B cell (primary cell): Measurements from ENCODE around the gene TSPAN10. TPM values are rescaled to one million over a fixed set of nuclear protein-coding genes. Genes with fewer than 3 reads are reported as not detected.
A peak's percentile ranks its signal among the peaks of the same experiment; 100 is the strongest.

Experiments
- ATAC-seq: fragments of 200-7000 bp; cut with Tn5 transposase; one replicate; pipeline ENCODE4 v1.10.0; 2021; ENCODE audit warnings: low read depth, mild to moderate bottlenecking, moderate number of reproducible peaks, moderate library complexity
- CTCF ChIA-PET: fragments of 350-600 bp; sonication (Branson Sonifier 250); formaldehyde crosslinking; loops from one replicate; lab custom pipeline; 2021; ENCODE audit warnings: antibody characterized with exemption, inconsistent platforms; lab: Charles Lee
- POLR2A ChIA-PET: fragments of 350-600 bp; sonication (Branson Sonifier 250); formaldehyde crosslinking; loops from one replicate; lab custom pipeline; 2021; ENCODE audit warnings: antibody characterized with exemption; lab: Charles Lee
- DNase-seq: peaks from one replicate; pipeline ENCODE4 v3.0.0; 2013
- H2AFZ ChIP-seq: 2 replicates; pipeline ENCODE4 v1.6.1; 2012; ENCODE audit warnings: mild to moderate bottlenecking, low read depth, low read length; ENCODE audit not compliant: insufficient read depth, poor library complexity, severe bottlenecking
- H3K27ac ChIP-seq, 2 donors: 1 replicate in 1 of 2; 2 replicates in 1 of 2; pipeline ENCODE4 v1.5.1; 2012 to 2013; ENCODE audit warnings: low read length in 2 of 2, mild to moderate bottlenecking in 2 of 2, moderate library complexity in 1 of 2
- H3K27me3 ChIP-seq, 4 experiments: fragments of 200-600 bp in 1 of 4; sonication (generic) in 1 of 4; replicated peaks in 1 of 4; 1 replicate in 2 of 4; 2 replicates in 2 of 4; pipeline versions ENCODE4 v1.6.1 to v1.7.0; 2013 to 2016; ENCODE audit warnings: low read length in 3 of 4, mild to moderate bottlenecking in 2 of 4, mixed read lengths in 1 of 4, moderate library complexity in 1 of 4; ENCODE audit not compliant: insufficient read depth in 4 of 4, control insufficient read depth in 3 of 4; ENCODE audit errors: control extremely low read depth in 1 of 4
- H3K36me3 ChIP-seq, 2 experiments: replicated peaks in 1 of 2; 1 replicate in 1 of 2; 2 replicates in 1 of 2; pipeline versions ENCODE4 v1.6.1 to v1.7.1; 2013; ENCODE audit warnings: low read length in 1 of 2; ENCODE audit not compliant: insufficient read depth in 2 of 2, control insufficient read depth in 1 of 2; ENCODE audit errors: control extremely low read depth in 1 of 2, extremely low read depth in 1 of 2
- H3K4me1 ChIP-seq, 2 donors: fragments of 200-600 bp in 1 of 2; sonication (generic) in 1 of 2; 1 replicate in 1 of 2; 2 replicates in 1 of 2; pipeline versions ENCODE4 v1.5.1 to v1.6.1; 2013 to 2017; ENCODE audit warnings: low read length in 2 of 2; ENCODE audit not compliant: control insufficient read depth in 2 of 2, insufficient read depth in 2 of 2
- H3K4me2 ChIP-seq: replicated peaks from 2 replicates; pipeline ENCODE3; 2012; ENCODE audit warnings: mild to moderate bottlenecking, low read depth, low read length; ENCODE audit not compliant: poor library complexity, severe bottlenecking
- H3K4me3 ChIP-seq, 5 experiments: fragments of 200-600 bp in 1 of 5; sonication (generic) in 1 of 5; 1 replicate in 3 of 5; 2 replicates in 2 of 5; pipeline versions ENCODE4 v1.5.1 to v1.7.0; 2011 to 2016; ENCODE audit warnings: low read length in 4 of 5, mild to moderate bottlenecking in 4 of 5, low read depth in 2 of 5, control low read depth in 1 of 5, moderate library complexity in 1 of 5; ENCODE audit not compliant: insufficient read depth in 1 of 5; ENCODE audit errors: control extremely low read depth in 1 of 5, extremely low read depth in 1 of 5
- H3K79me2 ChIP-seq: fragments of 200-600 bp; sonication (generic); one replicate; pipeline ENCODE4 v1.6.0; 2016; ENCODE audit warnings: low read length; ENCODE audit not compliant: control insufficient read depth, insufficient read depth
- H3K9ac ChIP-seq: fragments of 200-600 bp; sonication (generic); 2 replicates; pipeline ENCODE4 v1.6.1; 2017; ENCODE audit warnings: mild to moderate bottlenecking, low read length, moderate library complexity
- H3K9me3 ChIP-seq, 3 donors: one replicate each; pipeline versions ENCODE4 v1.6.1 to v1.7.1; 2013; ENCODE audit warnings: low read length in 2 of 3; ENCODE audit not compliant: control insufficient read depth in 2 of 3, insufficient read depth in 1 of 3; ENCODE audit errors: control extremely low read depth in 1 of 3
- H4K20me1 ChIP-seq: 2 replicates; pipeline ENCODE4 v1.6.0; 2012; ENCODE audit warnings: mild to moderate bottlenecking, low read length; ENCODE audit not compliant: insufficient read depth, control insufficient read depth, poor library complexity, severe bottlenecking
- H3K27ac Mint-ChIP-seq: one replicate; pipeline ENCODE4 v1.8.0; 2021; ENCODE audit warnings: mixed read lengths
- H3K27me3 Mint-ChIP-seq: one replicate; pipeline ENCODE4 v1.8.0; 2021; ENCODE audit warnings: mixed read lengths
- H3K4me1 Mint-ChIP-seq: one replicate; pipeline ENCODE4 v1.8.0; 2021; ENCODE audit warnings: mixed read lengths
- H3K4me3 Mint-ChIP-seq: one replicate; pipeline ENCODE4 v1.8.0; 2021; ENCODE audit warnings: mixed read lengths
- H3K9me3 Mint-ChIP-seq: one replicate; pipeline ENCODE4 v1.8.0; 2022; ENCODE audit warnings: mixed read lengths; ENCODE audit not compliant: insufficient read depth
- EZH2 ChIP-seq: IDR thresholded peaks from 2 replicates; pipeline ENCODE4 v1.6.1; 2012; ENCODE audit warnings: borderline replicate concordance, low read depth, mild to moderate bottlenecking, moderate library complexity, low read length; ENCODE audit not compliant: insufficient read depth, poor library complexity, severe bottlenecking
- WGBS: methylation state at CpG from one replicate; pipeline ENCODE4 v1.1.5; 2013; ENCODE audit warnings: missing lambda C conversion rate; ENCODE audit not compliant: insufficient coverage; 5-methylcytosine and 5-hydroxymethylcytosine counted together
- intact Hi-C: fragments of 100-400 bp; cut with micrococcal nuclease; formaldehyde crosslinking; loops from one replicate; pipeline ENCODE4 v1.10.0; 2022
- polyA plus RNA-seq: library from polyadenylated mRNA; depleted of rRNA; stranded (reverse); fragments of >200 nt; gene quantifications from 2 replicates; pipeline ENCODE4 v1.2.3, GENCODE V29; 2012
- total RNA-seq, 2 donors: library from RNA; stranded (reverse); fragments of 120-200 nt in 1 of 2; gene quantifications; 1 replicate in 1 of 2; 2 replicates in 1 of 2; pipeline versions ENCODE4 v1.2.3 to v1.2.4, GENCODE V29; 2013 to 2022
- TF ChIP-seq, protein P1 (sequence below): fragments of 200-600 bp; IDR thresholded peaks from one replicate; pipeline ENCODE4 v1.8.0; 2022; ENCODE audit warnings: antibody characterized with exemption, mild to moderate bottlenecking

Gene TSPAN10
- total and polyA plus RNA-seq, 2 donors (not counting 1 experiment from before 2014, with no cell fraction given), result 0.34 to 1.1 TPM

DNA sequence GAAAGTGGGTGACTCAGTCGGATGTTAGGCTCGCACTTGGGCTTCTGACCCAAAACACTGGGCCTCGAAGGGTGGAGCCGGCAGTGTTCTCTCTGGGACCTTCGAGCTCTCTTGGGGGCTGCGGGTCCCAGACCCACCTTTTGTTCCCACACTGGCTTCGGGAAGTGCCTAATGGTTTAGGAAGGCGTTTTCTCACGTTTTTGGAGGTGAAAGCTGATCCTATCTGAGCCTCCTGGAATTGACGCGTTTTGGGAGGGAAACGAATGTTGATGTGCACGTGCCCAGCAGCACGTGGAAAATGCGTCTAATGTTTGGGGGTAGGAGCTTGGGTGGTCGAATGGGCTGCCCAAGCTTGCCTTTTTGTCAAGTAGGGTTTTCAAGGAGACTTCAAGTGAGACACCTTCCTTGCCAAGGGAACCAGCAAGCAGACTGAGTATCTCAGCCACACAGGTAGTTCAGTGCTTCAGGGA is 47.5 kb downstream of the TSPAN10 start:
- Histone ChIP-seq H3K36me3 (peaks cover 0 to 35% of the 10 kb centered on the region in 2 experiments), H3K4me3 (peak overlapping the region; percentile 58 to 94 (median 93)), H3K27me3 (no peaks in the 10 kb centered on the region), H2AFZ (peak overlapping the region; percentile 88), H4K20me1 (peaks cover 54% of the 10 kb centered on the region), H3K4me1 (peaks cover 22 to 25% of the 10 kb centered on the region in 2 donors), H3K9ac (peak overlapping the region; percentile 92), H3K9me3 (no peaks in the 10 kb centered on the region), H3K4me2 (peak overlapping the region; percentile 90), H3K79me2 (peaks cover 84% of the 10 kb centered on the region), H3K27ac (peak overlapping the region in 1 of 2 donors; percentile 83)
- 7% methylated on average over 16 of the region's 16 CpGs for WGBS
- ChIA-PET CTCF (interaction anchor here (1.0 to 1.2 kb wide), 2 partner anchors 10 to 18 kb away, joined by 3 to 5 read pairs; partner anchors contain the start of genes CCDC137 and OXLD1), POLR2A (interaction anchor here (0.6 to 2.1 kb wide), 3 partner anchors 18 to 288 kb away, joined by 3 to 10 read pairs (median 6); partner anchors contain the start of genes ALYREF and MRPL12)
- no peaks in the 10 kb centered on the region for H3K9me3 Mint-ChIP-seq
- ATAC-seq, result no peak
- H3K4me3 Mint-ChIP-seq, result peak overlapping the region; percentile 91
- intact Hi-C loops, result no loop called here
- peak overlapping the region; percentile 32 for H3K27ac Mint-ChIP-seq
- DNase-seq, result no peak
- no peaks in the 10 kb centered on the region for H3K27me3 Mint-ChIP-seq
- TF ChIP-seq EZH2, result no peak
- TF ChIP-seq, protein P1, sequence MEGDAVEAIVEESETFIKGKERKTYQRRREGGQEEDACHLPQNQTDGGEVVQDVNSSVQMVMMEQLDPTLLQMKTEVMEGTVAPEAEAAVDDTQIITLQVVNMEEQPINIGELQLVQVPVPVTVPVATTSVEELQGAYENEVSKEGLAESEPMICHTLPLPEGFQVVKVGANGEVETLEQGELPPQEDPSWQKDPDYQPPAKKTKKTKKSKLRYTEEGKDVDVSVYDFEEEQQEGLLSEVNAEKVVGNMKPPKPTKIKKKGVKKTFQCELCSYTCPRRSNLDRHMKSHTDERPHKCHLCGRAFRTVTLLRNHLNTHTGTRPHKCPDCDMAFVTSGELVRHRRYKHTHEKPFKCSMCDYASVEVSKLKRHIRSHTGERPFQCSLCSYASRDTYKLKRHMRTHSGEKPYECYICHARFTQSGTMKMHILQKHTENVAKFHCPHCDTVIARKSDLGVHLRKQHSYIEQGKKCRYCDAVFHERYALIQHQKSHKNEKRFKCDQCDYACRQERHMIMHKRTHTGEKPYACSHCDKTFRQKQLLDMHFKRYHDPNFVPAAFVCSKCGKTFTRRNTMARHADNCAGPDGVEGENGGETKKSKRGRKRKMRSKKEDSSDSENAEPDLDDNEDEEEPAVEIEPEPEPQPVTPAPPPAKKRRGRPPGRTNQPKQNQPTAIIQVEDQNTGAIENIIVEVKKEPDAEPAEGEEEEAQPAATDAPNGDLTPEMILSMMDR, result no peak
- H3K4me1 Mint-ChIP-seq, result peaks cover 33% of the 10 kb centered on the region

DNA sequence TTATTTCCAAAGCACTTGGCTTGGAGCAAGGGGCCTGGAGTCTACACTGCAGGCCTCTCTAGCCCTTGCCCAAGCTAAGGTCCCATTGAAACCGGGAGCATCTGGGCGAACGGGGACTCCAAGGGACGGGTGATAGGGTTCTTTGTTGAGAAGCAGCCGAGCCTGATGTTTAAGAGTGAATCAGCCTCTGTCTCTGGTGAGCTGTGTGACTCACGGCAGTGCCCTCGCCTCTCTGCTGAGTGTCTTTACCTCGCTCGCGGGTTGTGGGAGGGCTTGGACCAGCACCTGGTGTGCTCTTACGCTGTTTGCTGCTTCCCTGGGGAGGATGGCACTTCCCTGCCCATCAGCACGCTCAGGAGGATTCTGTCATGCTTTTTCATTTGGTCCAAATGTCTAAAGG is 48.1 kb downstream of the TSPAN10 start:
- peak overlapping the region; percentile 92 for H3K9ac ChIP-seq
- H3K27me3 ChIP-seq, result no peaks in the 10 kb centered on the region
- Mint-ChIP-seq H3K27ac (no peak overlapping the region), H3K4me1 (peaks cover 33% of the 10 kb centered on the region), H3K27me3 (no peaks in the 10 kb centered on the region), H3K9me3 (no peaks in the 10 kb centered on the region), H3K4me3 (peak overlapping the region; percentile 91)
- WGBS, result 81% methylated on average over 12 of the region's 12 CpGs
- H3K27ac ChIP-seq, result peak overlapping the region in 1 of 2 donors; percentile 83
- no peaks in the 10 kb centered on the region for H3K9me3 ChIP-seq
- ChIA-PET POLR2A (interaction anchor here (1.0 kb wide), 1 partner anchor 18 kb away, joined by 3 read pairs; the partner anchor contains the start of gene MRPL12), CTCF (no interaction called here)
- peaks cover 88% of the 10 kb centered on the region for H3K79me2 ChIP-seq
- no peak for ATAC-seq
- peaks cover 22 to 25% of the 10 kb centered on the region in 2 donors for H3K4me1 ChIP-seq
- H3K4me2 ChIP-seq, result peak overlapping the region; percentile 90
- no peak for DNase-seq
- peaks cover 60% of the 10 kb centered on the region for H4K20me1 ChIP-seq
- H3K36me3 ChIP-seq, result peaks cover 0 to 40% of the 10 kb centered on the region in 2 experiments
- intact Hi-C loops, result no loop called here
- peak overlapping the region in 4 of 5 experiments; percentile 58 to 94 (median 88) for H3K4me3 ChIP-seq
- H2AFZ ChIP-seq, result no peak overlapping the region
- no peak for TF ChIP-seq EZH2
- TF ChIP-seq, protein P1, result no peak
